NCI-H2107 treated with DMSO at 0.1 percent for 48 hours (cell line): Measurements from ENCODE around the gene EFHD2.
A peak's percentile ranks its signal among the peaks of the same experiment; 100 is the strongest.
"Not testable (repeated sequence)": the region's sequence is repeated elsewhere in the genome, so short reads cannot be mapped to it uniquely, and the experiment has no call there.

Source experiments
- DNase-seq: peaks from one replicate; lab custom pipeline; 2025; ENCODE audit not compliant: unreplicated experiment; lab: John Stamatoyannopoulos, UW

The EFHD2 gene

GRCh38 chr1:15428815-15429435, 19.2 kb downstream of the EFHD2 start:
- DNase-seq: no peak

GRCh38 chr1:15429701-15430149, 20.0 kb downstream of the EFHD2 start:
- no peak for DNase-seq

- DNase-seq: no peak
Measured at GRCh38 chr1:15430787-15431570, 21.3 kb downstream of the EFHD2 start.

- no peak for DNase-seq
Measured at GRCh38 chr1:15431571-15431948, 21.9 kb downstream of the EFHD2 start.

- DNase-seq: no peak
Measured at GRCh38 chr1:15432324-15432723, 22.6 kb downstream of the EFHD2 start.

- no peak for DNase-seq
Measured at GRCh38 chr1:15433471-15433870, 23.8 kb downstream of the EFHD2 start.

- DNase-seq: not testable (repeated sequence)
Measured at GRCh38 chr1:15434739-15435138, 25.1 kb downstream of the EFHD2 start.

- no peak for DNase-seq
Measured at GRCh38 chr1:15435239-15436077, 25.8 kb downstream of the EFHD2 start.

- peak; percentile 87 for DNase-seq
Measured at GRCh38 chr1:15436881-15437442, 27.3 kb downstream of the EFHD2 start.

GRCh38 chr1:15439325-15439724, 29.6 kb downstream of the EFHD2 start:
- no peak for DNase-seq

GRCh38 chr1:15440357-15440756, 30.7 kb downstream of the EFHD2 start:
- DNase-seq: no peak

- no peak for DNase-seq
Measured at GRCh38 chr1:15441247-15441646, 31.6 kb downstream of the EFHD2 start.

GRCh38 chr1:15442119-15442518, 32.4 kb downstream of the EFHD2 start:
- DNase-seq: no peak

- DNase-seq: no peak
Measured at GRCh38 chr1:15442759-15443158, 33.1 kb downstream of the EFHD2 start.

GRCh38 chr1:15443281-15443680, 33.6 kb downstream of the EFHD2 start:
- DNase-seq: no peak

GRCh38 chr1:15444468-15445389, 35.0 kb downstream of the EFHD2 start:
- DNase-seq: no peak

GRCh38 chr1:15445390-15446122, 35.9 kb downstream of the EFHD2 start:
- no peak for DNase-seq

GRCh38 chr1:15446212-15446611, 36.5 kb downstream of the EFHD2 start:
- DNase-seq: no peak

- DNase-seq: no peak
Measured at GRCh38 chr1:15448877-15449462, 39.3 kb downstream of the EFHD2 start.
